Measurements from ENCODE around the gene BCAR3.
A peak's percentile ranks its signal among the peaks of the same experiment; 100 is the strongest.
"Not testable (repeated sequence)": the region's sequence is repeated elsewhere in the genome, so short reads cannot be mapped to it uniquely, and the experiment has no call there.

The BCAR3 gene

DNA sequence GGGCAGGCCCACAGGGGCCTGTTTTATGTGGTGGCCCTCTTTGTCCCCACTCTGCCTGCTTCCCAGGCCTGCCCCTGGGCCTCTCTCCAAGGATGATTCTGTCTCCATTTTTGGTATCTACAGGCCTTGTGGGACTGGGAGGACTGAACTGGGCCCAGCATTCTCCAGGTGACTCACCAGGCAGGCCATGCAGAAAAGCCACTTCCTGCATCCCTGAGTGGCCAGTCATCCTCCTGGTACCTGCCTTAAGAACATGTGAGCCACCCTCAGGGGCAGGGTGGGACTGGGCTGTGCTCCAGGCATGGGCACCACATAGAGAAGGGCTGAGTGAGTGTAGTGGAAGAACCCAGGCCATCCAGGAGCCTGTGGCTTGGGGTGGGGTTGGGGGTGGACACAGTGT lies 20.0 kb upstream of the BCAR3 start:
- peak; percentile 91 for DNase-seq (ENCODE audit: extremely low read depth, low read depth)
- no peak overlapping the region for H3K4me3 ChIP-seq (replicated peaks; ENCODE audit: low read depth, low read length)
- no peak for TF ChIP-seq CTCF (IDR thresholded peaks at IDR 0.05; ENCODE audit: low read depth, low read length, missing control alignments)

DNA sequence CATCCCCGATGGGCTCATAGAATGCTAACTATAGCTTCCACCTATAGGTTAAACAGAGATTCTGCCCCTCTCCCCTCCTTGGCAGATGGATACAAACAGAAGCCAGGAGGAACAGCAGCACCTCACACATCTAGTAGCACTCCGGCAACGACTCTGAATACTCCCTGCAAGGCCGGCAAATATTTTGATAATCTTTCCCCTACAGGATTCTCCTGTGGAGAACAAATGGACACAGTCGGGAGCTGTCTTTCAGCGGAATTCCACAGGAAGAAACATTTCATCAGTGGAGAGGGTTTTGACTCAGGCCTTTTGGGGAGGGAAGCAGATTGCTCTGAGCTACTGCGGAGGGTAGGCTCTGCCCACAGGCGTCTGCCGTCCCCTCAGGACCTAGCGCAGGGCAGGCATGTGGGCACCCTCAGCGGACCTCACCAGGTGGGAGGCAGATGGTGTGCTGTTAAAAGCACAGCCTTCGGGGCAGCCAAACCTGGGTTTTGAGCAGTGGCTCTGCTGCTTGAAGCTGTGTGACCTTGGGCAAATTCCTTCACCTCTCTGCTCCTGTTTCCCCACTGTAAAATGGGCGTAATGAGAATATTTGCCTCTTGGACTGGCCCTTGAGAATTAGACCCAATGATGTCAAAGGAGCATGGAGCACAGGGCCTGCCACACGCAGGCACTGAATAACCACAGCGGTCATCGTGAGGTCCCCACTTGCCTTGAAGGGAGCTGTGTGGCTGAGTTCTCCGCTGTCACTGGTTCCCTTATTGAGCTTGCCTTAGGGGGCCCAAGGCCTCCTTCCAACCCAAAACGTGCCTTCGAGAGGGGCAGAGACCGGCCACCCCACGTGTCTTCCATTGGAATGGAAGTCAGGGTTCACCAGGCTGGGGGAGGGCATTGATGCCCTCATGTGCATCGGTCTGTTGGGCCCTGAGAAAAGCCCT lies 19.2 kb upstream of the BCAR3 start:
- TF ChIP-seq CTCF (IDR thresholded peaks at IDR 0.05; ENCODE audit: low read depth, low read length, missing control alignments): no peak
- no peak overlapping the region for H3K4me3 ChIP-seq (replicated peaks; ENCODE audit: low read depth, low read length)

DNA sequence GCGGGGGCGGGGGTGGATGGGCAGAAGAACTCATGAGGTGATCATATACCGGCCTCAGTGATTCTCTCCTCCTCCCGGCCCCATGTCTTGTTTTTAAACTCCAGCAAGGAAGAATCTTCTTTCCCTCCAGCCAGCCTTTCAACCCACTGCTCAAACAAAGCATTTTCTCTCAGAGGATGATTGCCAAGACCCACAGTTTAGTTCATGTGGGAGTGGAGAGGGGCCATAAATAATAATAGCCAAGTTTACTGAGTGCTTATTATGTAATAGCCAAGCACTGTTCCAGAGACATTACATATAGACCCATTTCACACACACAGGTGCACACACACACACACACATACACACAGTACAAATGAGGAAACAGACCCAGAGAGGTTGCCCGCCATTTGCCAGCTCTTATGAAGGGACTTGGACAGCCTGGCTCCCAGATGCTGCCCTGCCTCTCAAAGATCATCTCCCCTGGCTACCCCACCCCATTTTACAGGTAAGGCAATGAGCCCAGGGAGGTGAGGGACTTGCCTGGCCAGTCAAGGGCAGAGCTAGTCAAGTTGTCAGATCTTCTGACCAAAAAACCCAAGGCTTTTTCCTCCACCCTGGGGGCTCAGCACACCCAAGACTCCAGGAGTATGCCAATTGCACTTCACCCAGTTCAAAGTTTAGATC lies 18.0 kb upstream of the BCAR3 start:
- no peak for DNase-seq (ENCODE audit: extremely low read depth, low read depth)
- H3K4me3 ChIP-seq (replicated peaks; ENCODE audit: low read depth, low read length): no peak overlapping the region
- TF ChIP-seq CTCF (IDR thresholded peaks at IDR 0.05; ENCODE audit: low read depth, low read length, missing control alignments): no peak

More for the DNA sequence above, 19.2 kb upstream of the BCAR3 start:
- DNase-seq (ENCODE audit: extremely low read depth, low read depth): no peak

DNA sequence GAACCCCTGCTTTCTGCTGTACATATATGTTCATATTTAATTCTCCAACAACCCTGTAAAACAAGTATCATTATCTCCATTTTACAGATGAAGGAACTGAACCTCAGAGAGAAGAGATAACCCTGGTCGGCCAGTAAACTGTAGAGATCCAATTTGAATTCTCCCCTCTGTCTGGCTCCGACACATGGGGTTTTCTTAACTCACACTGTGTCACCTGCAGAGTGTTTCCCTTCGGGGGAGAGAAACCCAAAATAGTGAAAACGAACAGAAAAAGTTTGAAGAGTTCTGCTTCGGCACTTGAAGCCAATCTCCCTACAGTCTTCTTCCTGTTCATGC lies 17.4 kb upstream of the BCAR3 start:
- DNase-seq (ENCODE audit: extremely low read depth, low read depth): no peak
- no peak overlapping the region for H3K4me3 ChIP-seq (replicated peaks; ENCODE audit: low read depth, low read length)
- no peak for TF ChIP-seq CTCF (IDR thresholded peaks at IDR 0.05; ENCODE audit: low read depth, low read length, missing control alignments)

GRCh38 chr1:93698329-93699048 lies 16.9 kb upstream of the BCAR3 start:
- no peak for TF ChIP-seq CTCF (IDR thresholded peaks at IDR 0.05; ENCODE audit: low read depth, low read length, missing control alignments)
- H3K4me3 ChIP-seq (replicated peaks; ENCODE audit: low read depth, low read length): no peak overlapping the region
- DNase-seq (ENCODE audit: extremely low read depth, low read depth): no peak

DNA sequence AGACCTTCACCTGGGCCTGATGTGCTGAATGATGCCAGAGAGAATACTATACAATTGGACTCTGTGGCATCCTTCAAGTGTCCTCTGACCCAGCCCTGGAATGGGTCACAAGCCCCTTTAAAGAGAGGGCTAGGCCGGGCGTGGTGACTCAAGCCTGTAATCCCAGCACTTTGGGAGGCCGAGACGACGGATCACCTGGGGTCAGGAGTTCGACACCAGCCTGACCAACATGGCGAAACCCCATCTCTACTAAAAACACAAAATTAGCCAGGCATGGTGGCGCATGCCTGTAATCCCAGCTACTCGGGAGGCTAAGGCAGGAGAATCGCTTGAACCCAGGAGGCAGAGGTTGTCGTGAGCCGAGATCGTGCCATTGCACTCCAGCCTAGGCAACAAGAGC lies 15.9 kb upstream of the BCAR3 start:
- not testable (repeated sequence) for H3K4me3 ChIP-seq (replicated peaks; ENCODE audit: low read depth, low read length); DNase-seq (ENCODE audit: extremely low read depth, low read depth)
